H1 (cell line): Measurements from ENCODE around the gene OPCML.

Experiments used
- ATF2 ChIP-seq: IDR thresholded peaks from 2 replicates; pipeline ENCODE4 v1.6.1; 2012; ENCODE audit warnings: low read length, inconsistent platforms
- CBX5 ChIP-seq: fragments of 300-800, 300-1000 bp; sonication (generic); IDR thresholded peaks from 2 replicates; pipeline ENCODE4 v1.7.1; 2016; ENCODE audit warnings: antibody characterized with exemption, low read length, low read depth
- CHD1 ChIP-seq: IDR thresholded peaks from 2 replicates; pipeline ENCODE4 v1.6.1; 2012; ENCODE audit warnings: low read depth, low read length, improper control_type of control experiment
- EP300 ChIP-seq, 2 experiments: IDR thresholded peaks; 1 replicate in 1 of 2; 2 replicates in 1 of 2; pipeline ENCODE4 v1.6.1; 2011 to 2012; ENCODE audit warnings: low read depth in 2 of 2, low read length in 2 of 2, mild to moderate bottlenecking in 2 of 2, borderline replicate concordance in 1 of 2, inconsistent platforms in 1 of 2, moderate library complexity in 1 of 2
- EZH2 ChIP-seq: fragments of 200-600 bp; sonication (generic); IDR thresholded peaks from 2 replicates; pipeline ENCODE4 v1.7.1; 2012; ENCODE audit warnings: low read depth, mild to moderate bottlenecking, moderate library complexity, low read length, inconsistent platforms; ENCODE audit not compliant: severe bottlenecking
- GABPA ChIP-seq: IDR thresholded peaks from 2 replicates; pipeline ENCODE4 v1.6.1; 2011; ENCODE audit warnings: mild to moderate bottlenecking, low read length, moderate library complexity, borderline replicate concordance; ENCODE audit not compliant: insufficient read depth
- NRF1 ChIP-seq: IDR thresholded peaks from 2 replicates; pipeline ENCODE4 v1.6.1; 2011; ENCODE audit warnings: mild to moderate bottlenecking, low read depth, low read length, improper control_type of control experiment
- POLR2AphosphoS5 ChIP-seq: IDR thresholded peaks from 2 replicates; pipeline ENCODE4 v1.6.1; 2011; ENCODE audit warnings: low read depth, low read length
- SP2 ChIP-seq: IDR thresholded peaks from 2 replicates; pipeline ENCODE4 v1.6.1; 2012; ENCODE audit warnings: mild to moderate bottlenecking, low read length, inconsistent platforms
- SRF ChIP-seq: IDR thresholded peaks from 2 replicates; pipeline ENCODE4 v1.6.1; 2011; ENCODE audit warnings: mild to moderate bottlenecking, low read depth, low read length, moderate library complexity
- YY1 ChIP-seq: IDR thresholded peaks from 2 replicates; pipeline ENCODE4 v1.6.1; 2011; ENCODE audit warnings: low read depth, mild to moderate bottlenecking, low read length
- TF ChIP-seq, protein P1 (sequence below), 3 experiments: IDR thresholded peaks; 1 replicate in 2 of 3; 2 replicates in 1 of 3; pipeline versions ENCODE4 v1.5.1 to v1.6.1; 2011; ENCODE audit warnings: low read length in 3 of 3, mild to moderate bottlenecking in 3 of 3, inconsistent platforms in 2 of 3, low read depth in 1 of 3, moderate library complexity in 1 of 3; ENCODE audit not compliant: insufficient read depth in 1 of 3; ENCODE audit errors: control extremely low read depth in 1 of 3

- TF ChIP-seq GABPA (no peak), POLR2AphosphoS5 (no peak), EP300 (IDR thresholded peaks at IDR 0.05; ENCODE audit: borderline replicate concordance in 1 of 2, low read depth in 2 of 2, low read length in 2 of 2) (peak in 1 of 2 experiments; percentile 40; a peak in 1 of 3 replicates), ATF2 (no peak), YY1 (no peak), SP2 (no peak), CBX5 (no peak), SRF (no peak), NRF1 (no peak), EZH2 (no peak), CHD1 (no peak)
- TF ChIP-seq, protein P1, sequence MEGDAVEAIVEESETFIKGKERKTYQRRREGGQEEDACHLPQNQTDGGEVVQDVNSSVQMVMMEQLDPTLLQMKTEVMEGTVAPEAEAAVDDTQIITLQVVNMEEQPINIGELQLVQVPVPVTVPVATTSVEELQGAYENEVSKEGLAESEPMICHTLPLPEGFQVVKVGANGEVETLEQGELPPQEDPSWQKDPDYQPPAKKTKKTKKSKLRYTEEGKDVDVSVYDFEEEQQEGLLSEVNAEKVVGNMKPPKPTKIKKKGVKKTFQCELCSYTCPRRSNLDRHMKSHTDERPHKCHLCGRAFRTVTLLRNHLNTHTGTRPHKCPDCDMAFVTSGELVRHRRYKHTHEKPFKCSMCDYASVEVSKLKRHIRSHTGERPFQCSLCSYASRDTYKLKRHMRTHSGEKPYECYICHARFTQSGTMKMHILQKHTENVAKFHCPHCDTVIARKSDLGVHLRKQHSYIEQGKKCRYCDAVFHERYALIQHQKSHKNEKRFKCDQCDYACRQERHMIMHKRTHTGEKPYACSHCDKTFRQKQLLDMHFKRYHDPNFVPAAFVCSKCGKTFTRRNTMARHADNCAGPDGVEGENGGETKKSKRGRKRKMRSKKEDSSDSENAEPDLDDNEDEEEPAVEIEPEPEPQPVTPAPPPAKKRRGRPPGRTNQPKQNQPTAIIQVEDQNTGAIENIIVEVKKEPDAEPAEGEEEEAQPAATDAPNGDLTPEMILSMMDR (IDR thresholded peaks at IDR 0.05; ENCODE audit: control extremely low read depth in 1 of 3, insufficient read depth in 1 of 3, low read depth in 1 of 3, low read length in 3 of 3): no peak
Observed at GRCh38 chr11:133123366-133123765, 408.9 kb downstream of the OPCML start.
